Mucosa of descending colon (tissue), 3 donors: ENCODE data around the gene BGN. TPM values are rescaled to one million over a fixed set of nuclear protein-coding genes. Genes with fewer than 3 reads are reported as not detected.

ENCODE experiments used
- ATAC-seq: fragments of 200-7000 bp; cut with Tn5 transposase; one replicate; pipeline ENCODE4 v1.9.1; 2020; ENCODE audit warnings: mild to moderate bottlenecking, moderate library complexity
- DNase-seq, 3 donors: peaks; one replicate each; pipeline ENCODE4 v3.0.0-alpha.2; 2020
- H3K36me3 ChIP-seq: fragments of 200-600 bp; one replicate; pipeline ENCODE4 v1.8.0; 2021; ENCODE audit warnings: low read depth, mild to moderate bottlenecking
- H3K4me1 ChIP-seq: fragments of 200-600 bp; one replicate; pipeline ENCODE4 v1.8.0; 2021; ENCODE audit warnings: low read depth, mild to moderate bottlenecking
- H3K4me3 ChIP-seq: fragments of 200-600 bp; one replicate; pipeline ENCODE4 v1.8.0; 2021; ENCODE audit warnings: mild to moderate bottlenecking
- H3K9me3 ChIP-seq: fragments of 200-600 bp; one replicate; pipeline ENCODE4 v1.8.0; 2021; ENCODE audit warnings: mild to moderate bottlenecking
- intact Hi-C, 2 donors: fragments of 100-400 bp; cut with DNase I in 1 of 2; cut with micrococcal nuclease in 1 of 2; formaldehyde crosslinking; loops; one replicate each; pipeline versions ENCODE4 v1.11.0 to v1.11.1; 2022; cut with DNase I, micrococcal nuclease
- total RNA-seq, 3 donors: library from RNA; stranded (reverse); fragmentation: NEBNext Ultra II Directional in 2 of 3; extraction: Animal tissue kit (Norgen Biotek cat#: 25700) in 2 of 3; gene quantifications; one replicate each; pipeline versions ENCODE4 v1.2.1 to v1.2.4, GENCODE V29; 2021 to 2023
- TF ChIP-seq, protein P1 (sequence below): fragments of 200-600 bp; IDR thresholded peaks from one replicate; pipeline ENCODE4 v1.8.0; 2022; ENCODE audit warnings: antibody characterized with exemption, mild to moderate bottlenecking
- donor health status: DM: no; HTN: no; CAD: no; lungs with moderate emphysema.
- donor health status: DM: no; HTN: no; CAD: no.
- donor health status: DM: no; HTN: yes; CAD: no.

Gene BGN
- total RNA-seq, 3 donors from 2014 or later = 3.5 to 21.8 (median 10.1) TPM

- no peaks in the 10 kb centered on the region for H3K4me1 ChIP-seq
- H3K9me3 ChIP-seq = no peaks in the 10 kb centered on the region
- DNase-seq (no peak), ATAC-seq (no peak)
- no peak overlapping the region for H3K4me3 ChIP-seq
- H3K36me3 ChIP-seq = no peaks in the 10 kb centered on the region
- TF ChIP-seq, protein P1, sequence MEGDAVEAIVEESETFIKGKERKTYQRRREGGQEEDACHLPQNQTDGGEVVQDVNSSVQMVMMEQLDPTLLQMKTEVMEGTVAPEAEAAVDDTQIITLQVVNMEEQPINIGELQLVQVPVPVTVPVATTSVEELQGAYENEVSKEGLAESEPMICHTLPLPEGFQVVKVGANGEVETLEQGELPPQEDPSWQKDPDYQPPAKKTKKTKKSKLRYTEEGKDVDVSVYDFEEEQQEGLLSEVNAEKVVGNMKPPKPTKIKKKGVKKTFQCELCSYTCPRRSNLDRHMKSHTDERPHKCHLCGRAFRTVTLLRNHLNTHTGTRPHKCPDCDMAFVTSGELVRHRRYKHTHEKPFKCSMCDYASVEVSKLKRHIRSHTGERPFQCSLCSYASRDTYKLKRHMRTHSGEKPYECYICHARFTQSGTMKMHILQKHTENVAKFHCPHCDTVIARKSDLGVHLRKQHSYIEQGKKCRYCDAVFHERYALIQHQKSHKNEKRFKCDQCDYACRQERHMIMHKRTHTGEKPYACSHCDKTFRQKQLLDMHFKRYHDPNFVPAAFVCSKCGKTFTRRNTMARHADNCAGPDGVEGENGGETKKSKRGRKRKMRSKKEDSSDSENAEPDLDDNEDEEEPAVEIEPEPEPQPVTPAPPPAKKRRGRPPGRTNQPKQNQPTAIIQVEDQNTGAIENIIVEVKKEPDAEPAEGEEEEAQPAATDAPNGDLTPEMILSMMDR = no peak
- intact Hi-C loops = no loop called here
Measured at GRCh38 chrX:153549231-153549630, 54.5 kb downstream of the BGN start.

GRCh38 chrX:153549807-153550206 lies 55.0 kb downstream of the BGN start:
- Histone ChIP-seq H3K9me3 (no peaks in the 10 kb centered on the region), H3K4me1 (no peaks in the 10 kb centered on the region), H3K4me3 (no peak overlapping the region), H3K36me3 (no peaks in the 10 kb centered on the region)
- TF ChIP-seq, protein P1 = no peak
- intact Hi-C loops = loop anchor here in 1 of 2 donors (10.0 kb wide), 1 partner anchor 115 kb away; no protein-coding TSS in a partner anchor
- DNase-seq = no peak
- no peak for ATAC-seq

DNA sequence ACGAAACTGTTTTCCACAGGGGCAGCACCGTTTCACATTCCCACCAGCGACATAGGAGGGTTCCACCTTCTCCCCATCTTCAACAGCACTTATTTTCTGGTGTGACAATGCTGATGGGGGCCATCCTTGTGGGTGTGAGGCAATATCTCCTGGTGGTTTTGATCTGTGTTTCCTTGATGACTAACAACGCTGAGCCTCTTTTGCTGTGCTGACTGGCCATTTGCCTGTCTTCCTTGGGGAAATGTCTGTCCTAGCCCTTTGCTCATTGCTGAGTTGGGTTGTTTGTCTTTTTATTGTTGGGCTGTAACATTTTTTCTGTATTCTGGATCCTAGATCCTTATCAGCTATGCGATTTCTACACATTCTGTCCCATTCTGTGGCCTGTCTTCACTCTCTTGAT lies 56.4 kb downstream of the BGN start:
- H3K4me3 ChIP-seq = no peak overlapping the region
- DNase-seq (no peak), ATAC-seq (no peak)
- H3K9me3 ChIP-seq = no peaks in the 10 kb centered on the region
- no peaks in the 10 kb centered on the region for H3K36me3 ChIP-seq
- intact Hi-C loops = loop anchor here in 1 of 2 donors (10.0 kb wide), 1 partner anchor 114 kb away; no protein-coding TSS in a partner anchor
- TF ChIP-seq, protein P1 = no peak
- no peaks in the 10 kb centered on the region for H3K4me1 ChIP-seq

DNA sequence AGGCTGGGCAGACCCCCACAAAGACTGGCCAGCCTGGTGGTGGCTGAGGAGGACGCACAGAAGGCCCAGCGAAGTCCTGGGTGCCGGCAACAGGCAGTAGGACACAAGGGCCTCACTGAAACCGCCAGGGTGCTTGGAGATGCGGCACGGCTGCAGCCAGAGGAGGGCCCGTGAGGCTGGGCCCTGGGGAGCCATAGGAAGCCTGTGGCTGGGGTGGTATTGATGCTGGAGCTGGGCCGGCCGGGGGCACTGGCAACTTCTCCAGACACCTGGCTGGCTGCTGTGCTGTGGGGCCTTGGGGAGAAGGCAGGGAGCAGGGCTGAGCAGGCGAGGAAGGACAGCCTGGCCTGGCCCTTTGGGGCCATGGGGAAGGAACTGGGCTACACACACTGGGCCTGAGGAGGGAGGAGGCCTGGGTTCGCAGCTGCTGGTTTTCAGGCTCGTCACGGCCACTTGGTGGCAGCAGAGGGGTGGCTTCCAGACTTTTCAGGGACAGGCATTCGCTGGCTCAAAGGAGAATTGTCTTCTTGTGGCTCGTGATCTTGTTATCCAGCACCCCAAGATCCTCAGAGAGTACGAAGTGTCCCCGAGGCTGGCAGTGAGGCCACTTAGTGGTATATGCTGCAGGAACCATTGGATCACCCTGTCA lies 59.9 kb downstream of the BGN start:
- Histone ChIP-seq H3K9me3 (no peaks in the 10 kb centered on the region), H3K36me3 (no peaks in the 10 kb centered on the region), H3K4me3 (no peak overlapping the region), H3K4me1 (no peaks in the 10 kb centered on the region)
- intact Hi-C loops = loop anchor here in 1 of 2 donors (10.0 kb wide), 1 partner anchor 110 kb away; no protein-coding TSS in a partner anchor
- ATAC-seq (peak; percentile 82), DNase-seq (peak in 2 of 3 donors; percentile 75)
- TF ChIP-seq, protein P1 = peak; percentile 21

- DNase-seq = no peak
- no peaks in the 10 kb centered on the region for H3K9me3 ChIP-seq
- H3K4me1 ChIP-seq = no peaks in the 10 kb centered on the region
- intact Hi-C loops = loop anchor here in 1 of 2 donors (10.0 kb wide), 1 partner anchor 108 kb away; no protein-coding TSS in a partner anchor
- H3K4me3 ChIP-seq = no peak overlapping the region
- TF ChIP-seq, protein P1 = no peak
- ATAC-seq = no peak
- no peaks in the 10 kb centered on the region for H3K36me3 ChIP-seq
Measured at GRCh38 chrX:153556767-153557166, 62.0 kb downstream of the BGN start.
